ACC112 (cell line): ENCODE measurements around the gene UBASH3A.
"Not testable (repeated sequence)": the region's sequence is repeated elsewhere in the genome, so short reads cannot be mapped to it uniquely, and the experiment has no call there.

ENCODE experiments used
- H2AFZ ChIP-seq: fragments of 200-600 bp; sonication (generic); one replicate; pipeline ENCODE4 v1.6.0; 2017; ENCODE audit warnings: antibody characterized with exemption, low read length; ENCODE audit not compliant: unreplicated experiment
- H3K27ac ChIP-seq: fragments of 200-600 bp; sonication (generic); 2 replicates; pipeline ENCODE4 v1.5.1; 2014; ENCODE audit warnings: low read depth, mild to moderate bottlenecking, antibody characterized with exemption, low read length, moderate library complexity
- H3K27me3 ChIP-seq: fragments of 200-600 bp; sonication (generic); 2 replicates; pipeline ENCODE4 v1.6.1; 2014; ENCODE audit warnings: mild to moderate bottlenecking, antibody characterized with exemption, low read length, moderate library complexity, mixed read lengths; ENCODE audit not compliant: insufficient read depth
- H3K36me3 ChIP-seq: fragments of 200-600 bp; sonication (generic); 2 replicates; pipeline ENCODE4 v1.6.1; 2016; ENCODE audit warnings: mild to moderate bottlenecking, antibody characterized with exemption, low read length, moderate library complexity, mixed read lengths; ENCODE audit not compliant: insufficient read depth
- H3K4me1 ChIP-seq: fragments of 200-600 bp; sonication (generic); one replicate; pipeline ENCODE4 v1.6.1; 2016; ENCODE audit warnings: low read length, mixed read lengths; ENCODE audit not compliant: insufficient read depth, unreplicated experiment, control insufficient read depth
- H3K4me3 ChIP-seq: fragments of 200-600 bp; sonication (generic); 2 replicates; pipeline ENCODE4 v1.5.1; 2014; ENCODE audit warnings: mild to moderate bottlenecking, low read depth, low read length
- H3K79me2 ChIP-seq: fragments of 200-600 bp; sonication (generic); one replicate; pipeline ENCODE4 v1.6.0; 2016; ENCODE audit warnings: low read length; ENCODE audit not compliant: control insufficient read depth, unreplicated experiment, insufficient read depth

The UBASH3A gene

DNA sequence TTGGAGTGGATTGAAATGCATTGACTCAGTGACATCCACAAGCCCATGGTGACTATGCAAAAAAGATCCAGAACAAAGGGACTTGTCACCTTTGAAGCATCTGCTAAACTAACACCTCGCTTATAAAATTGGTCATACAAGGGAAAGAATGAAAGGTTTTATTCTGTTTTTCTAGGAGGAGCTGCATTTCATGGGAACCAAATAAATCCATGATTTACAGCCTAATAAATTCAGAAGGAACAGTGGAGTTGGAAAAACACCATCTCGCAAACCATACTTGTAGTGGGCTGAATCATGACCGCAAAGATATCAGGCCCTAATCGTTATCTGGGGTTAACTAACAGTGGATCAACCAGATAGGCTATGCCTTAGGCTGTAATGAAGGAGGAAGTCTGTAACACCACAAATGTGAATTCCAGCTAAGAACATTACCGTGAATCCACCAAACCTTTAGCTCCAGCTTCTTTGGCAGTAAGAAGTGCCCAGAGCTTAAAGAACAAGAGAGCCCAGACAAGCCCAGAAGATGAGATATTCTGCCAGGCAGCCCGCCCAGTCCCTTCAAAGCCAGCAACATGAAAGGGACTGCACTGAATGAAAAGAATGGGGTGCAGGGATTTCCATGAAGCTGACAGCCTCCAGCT lies 64.9 kb downstream of the UBASH3A start:
- Histone ChIP-seq H2AFZ (no peak overlapping the region), H3K36me3 (no peaks in the 10 kb centered on the region), H3K27ac (no peak overlapping the region), H3K4me1 (peaks cover 2% of the 10 kb centered on the region), H3K27me3 (peaks cover 9% of the 10 kb centered on the region), H3K4me3 (no peak overlapping the region), H3K79me2 (no peaks in the 10 kb centered on the region)

DNA sequence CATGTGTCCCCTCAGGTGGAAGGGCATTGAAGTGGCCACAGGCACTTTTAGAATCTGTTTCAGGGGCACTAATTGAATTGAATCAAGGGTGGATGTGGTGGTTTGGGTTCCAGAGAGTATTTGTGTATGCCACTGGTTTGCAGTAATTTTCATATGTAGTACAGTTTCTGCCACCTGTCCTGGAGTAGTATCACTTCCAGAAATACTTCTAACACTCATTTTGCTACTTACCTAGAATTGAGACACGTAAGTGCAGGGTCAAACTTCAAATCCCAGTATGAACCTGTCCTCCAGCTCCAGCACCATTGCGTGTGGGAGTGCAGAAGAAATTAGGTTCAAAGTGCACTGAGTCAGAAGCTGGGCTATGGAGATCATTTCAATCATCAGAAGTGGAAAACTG lies 65.6 kb downstream of the UBASH3A start:
- H3K4me1 ChIP-seq, result peaks cover 9% of the 10 kb centered on the region

DNA sequence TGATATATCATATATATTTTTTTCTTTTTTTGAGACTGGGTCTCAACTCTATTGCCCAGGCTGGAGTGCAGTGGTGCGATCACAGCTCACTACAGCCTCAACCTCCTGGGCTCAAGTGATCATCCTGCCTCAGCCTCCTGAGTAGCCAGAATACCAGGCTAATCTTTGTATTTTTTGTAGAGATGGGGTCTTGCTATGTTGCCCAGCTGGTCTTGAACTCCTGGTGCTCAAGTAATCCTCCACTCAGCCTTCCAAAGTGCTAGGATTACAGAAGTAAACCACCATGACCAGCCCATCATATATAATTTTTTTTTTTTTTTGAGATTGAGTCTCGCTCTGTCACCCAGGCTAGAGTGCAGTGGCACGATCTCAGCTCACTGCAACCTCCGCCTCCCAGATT lies 66.0 kb downstream of the UBASH3A start:
- H3K27ac ChIP-seq, H3K27me3 ChIP-seq, H3K79me2 ChIP-seq, H2AFZ ChIP-seq, H3K36me3 ChIP-seq, H3K4me3 ChIP-seq: not testable (repeated sequence)
- H3K4me1 ChIP-seq, result peaks cover 13% of the 10 kb centered on the region

More for the DNA sequence above, 65.6 kb downstream of the UBASH3A start:
- no peak overlapping the region for H3K27ac ChIP-seq
- H3K79me2 ChIP-seq, result no peaks in the 10 kb centered on the region
- H3K4me3 ChIP-seq, result no peak overlapping the region
- peaks cover 9% of the 10 kb centered on the region for H3K27me3 ChIP-seq
- H3K36me3 ChIP-seq, result no peaks in the 10 kb centered on the region
- no peak overlapping the region for H2AFZ ChIP-seq

DNA sequence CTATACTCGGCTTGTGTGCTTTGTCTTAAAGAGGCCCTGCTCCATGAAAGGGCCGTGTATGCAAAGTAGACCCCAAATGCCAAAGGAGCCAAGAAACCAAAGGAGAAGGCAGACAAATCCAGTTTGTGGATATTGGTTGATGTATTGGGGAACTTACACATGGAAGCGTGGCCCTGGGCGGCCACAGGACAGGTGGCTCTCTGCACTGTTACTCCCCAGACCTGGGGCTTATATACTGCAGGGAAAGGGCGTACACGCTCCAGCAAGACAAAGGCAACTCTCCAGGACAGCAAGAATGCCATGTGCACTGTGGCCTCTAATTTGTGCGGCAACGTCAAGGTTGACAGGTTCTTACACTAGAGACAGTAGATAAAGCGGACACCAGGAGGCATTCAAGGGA lies 67.5 kb downstream of the UBASH3A start:
- Histone ChIP-seq H3K79me2 (no peaks in the 10 kb centered on the region), H3K4me1 (peaks cover 14% of the 10 kb centered on the region), H3K27me3 (peaks cover 9% of the 10 kb centered on the region), H3K27ac (no peak overlapping the region), H3K4me3 (no peak overlapping the region), H2AFZ (no peak overlapping the region), H3K36me3 (no peaks in the 10 kb centered on the region)

DNA sequence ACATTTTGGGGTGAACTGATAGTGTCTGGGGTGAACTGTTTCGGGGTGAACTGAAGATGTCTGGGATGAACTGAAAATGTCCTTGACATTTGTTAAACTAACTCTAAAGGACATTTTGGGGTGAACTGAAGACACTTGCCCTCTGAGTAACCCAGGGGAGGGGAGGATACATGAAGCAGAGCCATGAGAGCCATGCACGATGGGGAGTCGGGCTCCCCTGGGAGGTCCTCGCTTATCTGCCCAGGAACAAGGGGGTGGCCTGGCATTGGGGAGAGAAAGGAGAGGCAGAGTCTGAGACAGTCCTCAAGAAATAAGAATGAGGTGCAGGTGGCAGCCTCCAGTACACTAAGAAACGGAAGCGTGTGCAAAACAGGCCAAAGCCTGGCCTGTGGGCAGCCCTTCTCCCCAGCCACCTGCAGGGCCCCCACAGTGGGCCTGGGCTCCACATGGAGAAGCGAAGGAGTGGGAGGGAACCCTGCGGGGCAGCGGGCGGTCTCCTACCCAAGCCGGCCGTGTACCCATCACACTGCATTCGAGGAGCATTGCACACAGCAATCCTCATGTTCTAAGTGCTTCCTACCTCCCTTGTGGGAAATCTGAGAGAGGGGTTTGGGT lies 68.1 kb downstream of the UBASH3A start:
- Histone ChIP-seq H3K27ac (no peak overlapping the region), H2AFZ (no peak overlapping the region), H3K79me2 (no peaks in the 10 kb centered on the region), H3K36me3 (no peaks in the 10 kb centered on the region), H3K27me3 (peaks cover 9% of the 10 kb centered on the region), H3K4me1 (peaks cover 14% of the 10 kb centered on the region), H3K4me3 (no peak overlapping the region)

DNA sequence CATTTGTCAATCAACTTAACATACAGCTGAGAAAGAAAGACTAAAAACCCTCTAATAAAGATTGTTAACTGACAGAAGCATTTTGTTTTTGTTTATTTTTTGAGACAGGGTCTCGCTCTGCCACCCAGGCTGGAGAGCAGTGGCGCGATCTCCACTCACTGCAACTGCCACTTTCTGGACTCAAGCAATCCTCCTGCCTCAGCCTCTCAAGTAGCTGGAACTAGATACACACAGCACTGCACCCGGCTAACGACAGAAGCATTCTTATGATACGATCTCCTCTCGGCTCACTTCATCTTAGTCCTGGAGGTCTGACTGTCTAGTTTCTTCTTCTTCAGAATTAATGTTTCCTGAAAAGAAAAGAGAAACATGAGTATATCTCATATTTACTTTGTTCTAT lies 68.8 kb downstream of the UBASH3A start:
- Histone ChIP-seq H3K36me3 (no peaks in the 10 kb centered on the region), H3K4me3 (no peak overlapping the region), H3K79me2 (no peaks in the 10 kb centered on the region), H3K4me1 (peaks cover 14% of the 10 kb centered on the region), H2AFZ (no peak overlapping the region), H3K27me3 (peaks cover 13% of the 10 kb centered on the region), H3K27ac (no peak overlapping the region)

DNA sequence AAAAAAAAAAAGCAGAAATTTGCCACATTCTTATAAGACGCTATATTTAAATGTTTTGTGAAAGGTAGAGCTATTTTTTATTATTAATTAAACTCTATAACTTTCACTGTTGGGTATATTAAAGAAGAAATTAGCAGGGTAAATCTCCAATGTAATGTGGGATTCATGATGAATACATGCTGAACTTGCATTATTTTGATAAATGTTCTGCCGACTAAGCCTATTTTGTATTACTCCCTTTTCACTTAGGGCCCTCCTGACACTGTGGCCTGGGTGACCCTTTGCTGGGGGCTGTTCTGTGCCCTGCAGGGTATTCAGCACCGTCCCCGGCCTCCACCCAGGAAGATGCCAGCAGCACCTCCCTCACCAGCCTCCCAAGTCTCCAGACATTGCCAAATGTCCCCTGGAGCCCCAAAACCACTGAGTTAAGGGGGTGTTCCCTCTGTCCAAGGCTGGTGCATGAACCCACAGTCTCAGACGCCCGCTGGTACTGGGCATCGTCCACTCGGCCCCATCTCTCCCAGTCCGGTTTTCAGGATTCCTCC lies 69.9 kb downstream of the UBASH3A start:
- H3K79me2 ChIP-seq, result no peaks in the 10 kb centered on the region
- H3K4me1 ChIP-seq, result peaks cover 14% of the 10 kb centered on the region
- no peak overlapping the region for H3K27ac ChIP-seq
- H3K4me3 ChIP-seq, result no peak overlapping the region
- peaks cover 14% of the 10 kb centered on the region for H3K27me3 ChIP-seq
- H2AFZ ChIP-seq, result peak overlapping the region; percentile 47
- no peaks in the 10 kb centered on the region for H3K36me3 ChIP-seq

DNA sequence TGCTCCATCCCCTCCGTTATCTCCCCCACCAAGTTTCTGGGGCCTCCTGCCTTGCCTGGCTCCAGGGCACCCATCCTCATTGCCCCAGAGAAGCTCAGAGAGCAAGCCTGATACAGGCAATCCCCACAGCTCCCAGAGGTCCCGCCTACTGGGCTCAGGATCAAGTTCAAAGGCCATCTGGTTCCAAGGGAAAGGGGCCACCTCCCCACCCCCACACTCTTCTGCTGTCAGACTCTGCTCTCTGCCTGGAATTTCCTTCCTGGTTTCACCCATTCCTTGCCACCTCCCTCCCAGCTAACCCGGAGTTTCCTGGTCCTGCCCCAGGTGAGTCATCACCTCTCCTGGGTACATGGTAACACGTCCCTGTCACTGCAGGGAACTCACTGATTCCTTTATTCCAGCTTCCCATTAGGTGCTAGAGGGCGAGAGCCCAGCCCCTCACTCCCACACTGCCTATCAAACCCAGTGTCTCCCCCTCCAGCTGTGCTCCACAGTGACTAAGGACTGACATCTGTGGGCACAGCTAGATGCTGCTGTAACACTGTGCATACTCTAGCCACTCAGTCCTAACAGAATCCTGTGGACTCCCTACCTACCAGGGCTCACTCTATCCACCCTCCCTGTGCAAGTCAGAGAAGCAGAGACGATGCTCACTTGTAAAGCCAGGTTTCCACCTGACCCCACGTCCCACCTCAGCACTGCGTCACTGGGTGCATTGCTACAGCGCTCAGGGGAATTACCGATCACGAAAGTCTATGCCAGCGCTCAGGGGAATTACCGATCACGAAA lies 70.5 kb downstream of the UBASH3A start:
- Histone ChIP-seq H3K36me3 (no peaks in the 10 kb centered on the region), H3K4me1 (peaks cover 14% of the 10 kb centered on the region), H3K27me3 (peaks cover 16% of the 10 kb centered on the region; the same call in 1 of the 2 replicates), H3K79me2 (no peaks in the 10 kb centered on the region), H3K27ac (no peak overlapping the region), H2AFZ (peak overlapping the region; percentile 47), H3K4me3 (no peak overlapping the region)

DNA sequence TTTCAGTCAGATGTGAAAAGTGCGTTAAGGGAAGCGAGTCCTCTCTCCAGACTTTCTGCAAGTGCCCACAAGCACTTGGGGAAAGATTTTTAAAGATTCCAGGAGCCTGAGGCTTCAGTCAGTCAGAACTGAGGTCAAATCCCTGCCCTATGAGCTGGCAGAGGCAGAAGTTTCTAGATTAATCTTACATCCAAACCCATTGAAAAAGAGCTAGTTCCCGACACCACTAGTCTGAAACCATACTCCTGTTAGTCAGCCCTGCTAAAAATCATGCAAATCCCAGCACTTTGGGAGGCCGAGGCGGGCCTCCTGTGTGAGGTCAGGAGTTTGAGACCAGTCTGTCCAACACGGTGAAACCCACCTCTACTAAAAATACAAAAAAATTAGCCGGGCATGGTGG lies 71.3 kb downstream of the UBASH3A start:
- Histone ChIP-seq H3K4me1 (peaks cover 14% of the 10 kb centered on the region), H3K36me3 (no peaks in the 10 kb centered on the region), H3K27ac (no peak overlapping the region), H3K79me2 (no peaks in the 10 kb centered on the region), H2AFZ (no peak overlapping the region), H3K27me3 (peaks cover 19% of the 10 kb centered on the region; the same call in 1 of the 2 replicates), H3K4me3 (no peak overlapping the region)

DNA sequence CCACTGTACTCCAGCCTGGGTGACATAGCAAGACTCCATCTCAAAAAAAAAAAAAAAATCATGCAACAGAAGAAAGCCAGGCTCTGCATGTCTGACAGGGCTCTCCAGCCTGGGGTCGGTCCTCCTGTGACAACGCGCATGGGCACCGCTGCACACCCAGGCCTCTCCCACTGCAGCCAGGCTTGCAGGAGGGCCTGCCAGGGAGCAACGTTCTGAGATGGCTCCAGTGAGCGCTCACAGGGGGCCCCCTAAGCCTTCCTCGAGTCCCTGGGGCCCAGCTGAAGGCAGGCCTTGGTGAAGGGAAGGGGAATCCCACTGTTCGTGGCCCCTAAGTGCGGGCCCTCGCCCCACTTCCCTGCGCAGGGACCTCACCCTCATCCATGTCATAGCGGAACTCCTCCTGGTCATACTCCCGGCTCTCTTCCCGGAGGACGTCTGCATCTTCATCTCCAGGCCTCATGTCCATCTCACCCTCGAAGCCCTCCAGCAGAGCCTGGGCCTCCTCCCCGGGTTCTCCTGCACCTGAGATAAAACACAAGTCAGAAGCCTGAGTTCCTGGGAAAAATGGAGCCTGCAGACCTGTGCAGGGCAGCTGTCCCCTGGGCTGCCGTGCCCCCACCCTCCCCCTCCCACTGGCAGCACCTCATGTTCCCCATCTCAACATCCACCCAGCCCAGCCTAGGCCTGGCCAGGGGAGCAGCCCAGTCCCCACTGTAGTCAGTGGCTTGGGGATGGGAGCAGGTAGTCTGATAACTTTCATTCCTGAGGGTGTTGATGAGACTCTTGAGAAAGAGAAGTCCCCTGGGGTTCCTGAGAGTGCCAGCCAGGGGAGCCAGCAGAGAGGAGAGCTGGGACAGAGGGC lies 72.1 kb downstream of the UBASH3A start:
- Histone ChIP-seq H3K4me1 (peaks cover 14% of the 10 kb centered on the region), H3K27ac (no peak overlapping the region), H3K36me3 (no peaks in the 10 kb centered on the region), H2AFZ (no peak overlapping the region), H3K4me3 (no peak overlapping the region), H3K79me2 (no peaks in the 10 kb centered on the region), H3K27me3 (peaks cover 19% of the 10 kb centered on the region; the same call in 1 of the 2 replicates)
